Islet of Langerhans (tissue), 1 donor: ENCODE measurements around the gene CLCN1.
"Not testable (repeated sequence)": the region's sequence is repeated elsewhere in the genome, so short reads cannot be mapped to it uniquely, and the experiment has no call there.

Experiments
- FAIRE-seq: peaks from one replicate; lab custom pipeline; 2011; peaks lifted over from hg19 to GRCh38; lab: Jason Lieb, UNC

The CLCN1 gene

GRCh38 chr7:143384661-143385631 lies 69.0 kb downstream of the CLCN1 start:
- FAIRE-seq: no peak

- no peak for FAIRE-seq
Measured at GRCh38 chr7:143385891-143386781, 70.2 kb downstream of the CLCN1 start.

- no peak for FAIRE-seq
Measured at GRCh38 chr7:143387156-143387975, 71.5 kb downstream of the CLCN1 start.

- FAIRE-seq: no peak
Measured at GRCh38 chr7:143388051-143388450, 72.1 kb downstream of the CLCN1 start.

GRCh38 chr7:143388491-143389101 lies 72.7 kb downstream of the CLCN1 start:
- no peak for FAIRE-seq

- FAIRE-seq: no peak
Measured at GRCh38 chr7:143389316-143390103, 73.6 kb downstream of the CLCN1 start.

- no peak for FAIRE-seq
Measured at GRCh38 chr7:143390104-143390772, 74.3 kb downstream of the CLCN1 start.

- FAIRE-seq: no peak
Measured at GRCh38 chr7:143390773-143391317, 74.9 kb downstream of the CLCN1 start.

- no peak for FAIRE-seq
Measured at GRCh38 chr7:143391462-143392404, 75.8 kb downstream of the CLCN1 start.

GRCh38 chr7:143392427-143392826 lies 76.5 kb downstream of the CLCN1 start:
- not testable (repeated sequence) for FAIRE-seq

GRCh38 chr7:143392875-143393266 lies 77.0 kb downstream of the CLCN1 start:
- FAIRE-seq: no peak

GRCh38 chr7:143393267-143394041 lies 77.5 kb downstream of the CLCN1 start:
- FAIRE-seq: no peak

GRCh38 chr7:143394068-143394467 lies 78.2 kb downstream of the CLCN1 start:
- FAIRE-seq: no peak

GRCh38 chr7:143394777-143395176 lies 78.9 kb downstream of the CLCN1 start:
- no peak for FAIRE-seq

- no peak for FAIRE-seq
Measured at GRCh38 chr7:143395187-143396149, 79.6 kb downstream of the CLCN1 start.

GRCh38 chr7:143396182-143396581 lies 80.3 kb downstream of the CLCN1 start:
- no peak for FAIRE-seq
